ENCODE data around the gene ARID1B. TPM values are rescaled to one million over a fixed set of nuclear protein-coding genes. Genes with fewer than 3 reads are reported as not detected.
A peak's percentile ranks its signal among the peaks of the same experiment; 100 is the strongest.

ARID1B gene
- total RNA-seq, 1 donor from 2014 or later = 101 TPM

DNA sequence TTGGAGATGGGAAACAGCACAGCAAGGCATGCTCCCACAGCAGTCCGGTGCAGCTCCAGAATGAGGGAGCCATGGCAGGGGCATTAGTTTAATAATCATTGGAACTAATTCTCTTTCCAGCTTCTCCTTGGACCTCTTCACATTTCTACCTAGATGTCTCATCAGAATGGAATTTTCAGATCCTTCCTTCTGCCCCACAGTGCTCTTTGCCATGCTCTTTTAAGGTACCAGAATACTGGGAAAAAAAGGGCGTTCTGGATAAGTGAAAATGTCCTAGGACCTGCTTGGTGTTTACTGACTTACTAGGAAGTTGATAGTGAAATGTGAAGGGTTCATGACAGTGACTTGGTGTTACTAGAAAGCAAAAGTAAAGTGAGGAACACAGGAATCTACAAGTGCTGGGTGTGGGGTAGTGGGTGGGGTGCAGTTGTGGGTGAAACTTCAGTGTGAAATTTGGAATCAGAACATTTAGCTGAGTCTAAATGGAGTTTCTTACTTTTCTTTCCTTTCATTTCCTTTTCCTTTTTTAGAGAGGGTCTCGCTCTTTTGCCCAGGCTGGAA is 207.1 kb downstream of the ARID1B start:
- Mint-ChIP-seq H3K4me1 (peaks cover 48% of the 10 kb centered on the region), H3K9me3 (no peaks in the 10 kb centered on the region), H3K27ac (ENCODE audit: unreplicated experiment) (no peak overlapping the region), H3K27me3 (ENCODE audit: low read depth) (no peaks in the 10 kb centered on the region), H3K4me3 (no peak overlapping the region), H3K36me3 (ENCODE audit: low read depth) (no peaks in the 10 kb centered on the region)
- TF ChIP-seq, protein P1, sequence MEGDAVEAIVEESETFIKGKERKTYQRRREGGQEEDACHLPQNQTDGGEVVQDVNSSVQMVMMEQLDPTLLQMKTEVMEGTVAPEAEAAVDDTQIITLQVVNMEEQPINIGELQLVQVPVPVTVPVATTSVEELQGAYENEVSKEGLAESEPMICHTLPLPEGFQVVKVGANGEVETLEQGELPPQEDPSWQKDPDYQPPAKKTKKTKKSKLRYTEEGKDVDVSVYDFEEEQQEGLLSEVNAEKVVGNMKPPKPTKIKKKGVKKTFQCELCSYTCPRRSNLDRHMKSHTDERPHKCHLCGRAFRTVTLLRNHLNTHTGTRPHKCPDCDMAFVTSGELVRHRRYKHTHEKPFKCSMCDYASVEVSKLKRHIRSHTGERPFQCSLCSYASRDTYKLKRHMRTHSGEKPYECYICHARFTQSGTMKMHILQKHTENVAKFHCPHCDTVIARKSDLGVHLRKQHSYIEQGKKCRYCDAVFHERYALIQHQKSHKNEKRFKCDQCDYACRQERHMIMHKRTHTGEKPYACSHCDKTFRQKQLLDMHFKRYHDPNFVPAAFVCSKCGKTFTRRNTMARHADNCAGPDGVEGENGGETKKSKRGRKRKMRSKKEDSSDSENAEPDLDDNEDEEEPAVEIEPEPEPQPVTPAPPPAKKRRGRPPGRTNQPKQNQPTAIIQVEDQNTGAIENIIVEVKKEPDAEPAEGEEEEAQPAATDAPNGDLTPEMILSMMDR (conservative IDR thresholded peaks at IDR 0.05) = no peak
- no peak for DNase-seq (ENCODE audit: low read depth, low spot score)

DNA sequence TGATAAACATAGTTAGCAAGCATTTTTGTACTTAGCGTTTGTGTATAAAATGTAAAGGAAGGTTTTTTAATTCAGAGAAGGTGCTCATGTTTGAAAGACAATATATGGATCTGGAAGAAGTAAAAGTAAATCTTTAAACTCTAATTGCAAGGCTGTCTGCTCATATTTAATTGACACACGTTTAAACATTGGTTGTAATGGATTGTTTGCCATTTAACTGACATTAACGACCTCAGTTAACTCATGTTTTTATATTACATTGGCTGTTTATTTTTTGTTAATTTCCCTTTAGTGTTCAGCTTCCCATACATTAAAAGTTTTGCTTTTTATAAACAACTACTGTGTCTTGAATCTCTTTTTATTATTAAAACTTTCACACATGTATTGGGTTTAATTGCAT is 208.1 kb downstream of the ARID1B start:
- no peaks in the 10 kb centered on the region for H3K36me3 Mint-ChIP-seq (ENCODE audit: low read depth)
- peaks cover 46% of the 10 kb centered on the region for H3K4me1 Mint-ChIP-seq
- no peaks in the 10 kb centered on the region for H3K9me3 Mint-ChIP-seq
- no peak overlapping the region for H3K4me3 Mint-ChIP-seq
- no peak overlapping the region for H3K27ac Mint-ChIP-seq (ENCODE audit: unreplicated experiment)
- H3K27me3 Mint-ChIP-seq (ENCODE audit: low read depth) = no peaks in the 10 kb centered on the region
- TF ChIP-seq, protein P1 (conservative IDR thresholded peaks at IDR 0.05) = no peak
- DNase-seq (ENCODE audit: low read depth, low spot score) = no peak

- H3K4me1 Mint-ChIP-seq = peaks cover 28% of the 10 kb centered on the region
- TF ChIP-seq, protein P1 (conservative IDR thresholded peaks at IDR 0.05) = no peak
- no peaks in the 10 kb centered on the region for H3K36me3 Mint-ChIP-seq (ENCODE audit: low read depth)
- H3K27ac Mint-ChIP-seq (ENCODE audit: unreplicated experiment) = no peak overlapping the region
- no peaks in the 10 kb centered on the region for H3K9me3 Mint-ChIP-seq
- DNase-seq (ENCODE audit: low read depth, low spot score) = no peak
- H3K4me3 Mint-ChIP-seq = no peak overlapping the region
- no peaks in the 10 kb centered on the region for H3K27me3 Mint-ChIP-seq (ENCODE audit: low read depth)
These were observed 211.3 kb downstream of the ARID1B start for GRCh38 chr6:156988276-156989158.

DNA sequence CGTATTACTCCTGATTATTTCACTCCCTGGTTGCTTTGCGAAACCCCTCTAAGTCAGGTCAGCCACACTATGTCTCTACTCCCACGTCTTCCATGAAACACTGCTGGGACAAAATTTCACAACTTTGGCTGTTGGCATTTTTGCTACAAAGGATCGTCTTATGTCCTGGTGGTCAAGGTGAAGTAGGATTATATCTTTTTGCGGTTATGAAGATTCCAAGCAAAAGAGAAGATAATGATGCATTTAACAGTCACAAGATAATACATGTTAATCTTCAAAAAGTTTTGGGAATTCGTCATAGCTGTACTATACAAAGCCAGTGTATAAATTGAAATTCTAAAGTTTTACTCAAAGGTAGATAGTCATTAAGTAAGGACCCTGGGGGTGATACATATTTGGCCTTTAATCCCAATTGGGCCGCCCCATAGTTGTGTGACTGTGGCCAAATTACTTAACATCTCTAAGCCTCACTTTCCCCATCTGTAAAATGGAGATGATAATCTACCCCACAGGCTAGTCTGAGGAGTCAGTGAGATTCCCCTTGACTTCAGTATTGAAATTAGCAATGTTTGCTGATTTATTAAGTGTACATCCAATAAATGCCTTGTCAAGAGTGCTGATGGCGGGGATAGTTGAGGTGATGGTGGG is 212.1 kb downstream of the ARID1B start:
- no peak overlapping the region for H3K4me3 Mint-ChIP-seq
- peaks cover 23% of the 10 kb centered on the region for H3K4me1 Mint-ChIP-seq
- DNase-seq (ENCODE audit: low read depth, low spot score) = no peak
- H3K27ac Mint-ChIP-seq (ENCODE audit: unreplicated experiment) = no peak overlapping the region
- TF ChIP-seq, protein P1 (conservative IDR thresholded peaks at IDR 0.05) = no peak
- H3K27me3 Mint-ChIP-seq (ENCODE audit: low read depth) = no peaks in the 10 kb centered on the region
- H3K9me3 Mint-ChIP-seq = no peaks in the 10 kb centered on the region
- H3K36me3 Mint-ChIP-seq (ENCODE audit: low read depth) = no peaks in the 10 kb centered on the region

GRCh38 chr6:156992020-156992804 is 215.0 kb downstream of the ARID1B start:
- TF ChIP-seq, protein P1 (conservative IDR thresholded peaks at IDR 0.05) = no peak
- Mint-ChIP-seq H3K9me3 (no peaks in the 10 kb centered on the region), H3K27ac (ENCODE audit: unreplicated experiment) (peak overlapping the region; percentile 69), H3K4me1 (peaks cover 23% of the 10 kb centered on the region), H3K4me3 (no peak overlapping the region), H3K27me3 (ENCODE audit: low read depth) (no peaks in the 10 kb centered on the region), H3K36me3 (ENCODE audit: low read depth) (no peaks in the 10 kb centered on the region)
- no peak for DNase-seq (ENCODE audit: low read depth, low spot score)

All from neural crest cell (in vitro differentiated cells).